ENCODE measurements around the gene TICAM2. TPM values are rescaled to one million over a fixed set of nuclear protein-coding genes. Genes with fewer than 3 reads are reported as not detected.
A peak's percentile ranks its signal among the peaks of the same experiment; 100 is the strongest.

TICAM2 gene
- total and polyA plus RNA-seq, 10 of the 15 experiments (the other 5 are each of a cell fraction or from before 2014, with no cell fraction given), result 0.14 to 7.0 (median 2.9) TPM

- DNase-seq (ENCODE audit: low read depth, low spot score) (no peak), ATAC-seq (peak; percentile 58), FAIRE-seq (no peak)
- RAD21 ChIA-PET (ENCODE audit: unreplicated experiment), result interaction anchor here (1.2 to 5.7 kb wide), 7 partner anchors 9 to 280 kb away, joined by 3 to 41 read pairs (median 6); partner anchors contain the start of gene TICAM2
- Histone ChIP-seq H3K27me3 (replicated peaks in 1 of 2; ENCODE audit: control insufficient read depth in 2 of 2, insufficient read depth in 2 of 2, low read length in 1 of 2) (no peaks in the 10 kb centered on the region), H3K9ac (ENCODE audit: control insufficient read depth, insufficient read depth, low read length) (no peak overlapping the region), H3K36me3 (ENCODE audit: control insufficient read depth in 2 of 2, insufficient read depth in 2 of 2, low read length in 1 of 2) (peaks cover 0 to 3% of the 10 kb centered on the region in 2 experiments; a peak in 1 of 4 replicates), H3K4me1 (ENCODE audit: control insufficient read depth, insufficient read depth, low read length) (peaks cover 8% of the 10 kb centered on the region; the same call in 1 of the 2 replicates), H3K9me3 (replicated peaks; ENCODE audit: control insufficient read depth, insufficient read depth, low read length) (no peaks in the 10 kb centered on the region; the same call in 2 of the 3 replicates), H3K4me3 (no peak overlapping the region), H3K4me2 (ENCODE audit: control insufficient read depth, insufficient read depth) (no peak overlapping the region), H4K20me1 (ENCODE audit: control insufficient read depth, insufficient read depth) (no peaks in the 10 kb centered on the region), H2AFZ (ENCODE audit: control insufficient read depth, low read depth, low read length) (no peak overlapping the region), H3K27ac (ENCODE audit: control insufficient read depth, insufficient read depth) (no peak overlapping the region), H3K79me2 (ENCODE audit: control insufficient read depth, insufficient read depth, low read length) (peaks cover 2% of the 10 kb centered on the region)
- CTCF ChIA-PET, result interaction anchor here (0.9 to 6.0 kb wide), 8 partner anchors 10 to 326 kb away, joined by 3 to 85 read pairs (median 8); partner anchors contain the start of gene PGGT1B
- intact Hi-C loops (cut with micrococcal nuclease; ENCODE audit: unreplicated experiment) (loop anchor here (5.0 kb wide), 2 partner anchors 196 to 211 kb away; no protein-coding TSS in a partner anchor), in situ Hi-C loops (cut with MboI) (loop anchor here (25.0 kb wide), 1 partner anchor 1151 kb away; no protein-coding TSS in a partner anchor)
- SMC1A ChIA-PET (ENCODE audit: uncharacterized antibody, unreplicated experiment), result interaction anchor here (0.9 to 5.6 kb wide), 11 partner anchors 12 to 283 kb away, joined by 3 to 48 read pairs (median 4); partner anchors contain the start of genes FEM1C and TICAM2
- no peak for TF ChIP-seq FOS (IDR thresholded peaks at IDR 0.05; ENCODE audit: borderline replicate concordance, extremely low read depth, insufficient read length)
- TF ChIP-seq NFYA (IDR thresholded peaks at IDR 0.05; ENCODE audit: borderline replicate concordance, low read depth, low read length), result no peak
- no peak for TF ChIP-seq POU2F2 (IDR thresholded peaks at IDR 0.05; ENCODE audit: borderline replicate concordance, low read depth, low read length)
- TF ChIP-seq EP300 (IDR thresholded peaks at IDR 0.05; ENCODE audit: borderline replicate concordance in 1 of 2, control insufficient read depth in 1 of 2, low read depth in 2 of 2, low read length in 2 of 2), result no peak
- no peak for TF ChIP-seq KAT2A (conservative IDR thresholded peaks at IDR 0.05; ENCODE audit: control insufficient read depth, low read depth, low read length)
- TF ChIP-seq CHD4 (IDR thresholded peaks at IDR 0.05), result no peak
- TF ChIP-seq BHLHE40 (IDR thresholded peaks at IDR 0.05; ENCODE audit: borderline replicate concordance in 1 of 2, low read depth in 2 of 2, low read length in 1 of 2), result no peak
- TF ChIP-seq SREBF2 (IDR thresholded peaks at IDR 0.05; ENCODE audit: low read length), result no peak
- TF ChIP-seq ETV6 (conservative IDR thresholded peaks at IDR 0.05 in 1 of 2, IDR thresholded peaks at IDR 0.05 in 1 of 2; ENCODE audit: borderline replicate concordance in 1 of 2, low read depth in 1 of 2), result no peak
- no peak for TF ChIP-seq MTA2 (IDR thresholded peaks at IDR 0.05; ENCODE audit: low read depth)
- TF ChIP-seq, protein P1, sequence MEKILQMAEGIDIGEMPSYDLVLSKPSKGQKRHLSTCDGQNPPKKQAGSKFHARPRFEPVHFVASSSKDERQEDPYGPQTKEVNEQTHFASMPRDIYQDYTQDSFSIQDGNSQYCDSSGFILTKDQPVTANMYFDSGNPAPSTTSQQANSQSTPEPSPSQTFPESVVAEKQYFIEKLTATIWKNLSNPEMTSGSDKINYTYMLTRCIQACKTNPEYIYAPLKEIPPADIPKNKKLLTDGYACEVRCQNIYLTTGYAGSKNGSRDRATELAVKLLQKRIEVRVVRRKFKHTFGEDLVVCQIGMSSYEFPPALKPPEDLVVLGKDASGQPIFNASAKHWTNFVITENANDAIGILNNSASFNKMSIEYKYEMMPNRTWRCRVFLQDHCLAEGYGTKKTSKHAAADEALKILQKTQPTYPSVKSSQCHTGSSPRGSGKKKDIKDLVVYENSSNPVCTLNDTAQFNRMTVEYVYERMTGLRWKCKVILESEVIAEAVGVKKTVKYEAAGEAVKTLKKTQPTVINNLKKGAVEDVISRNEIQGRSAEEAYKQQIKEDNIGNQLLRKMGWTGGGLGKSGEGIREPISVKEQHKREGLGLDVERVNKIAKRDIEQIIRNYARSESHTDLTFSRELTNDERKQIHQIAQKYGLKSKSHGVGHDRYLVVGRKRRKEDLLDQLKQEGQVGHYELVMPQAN (conservative IDR thresholded peaks at IDR 0.05), result no peak
- WGBS (ENCODE audit: insufficient coverage, insufficient replicate concordance, low lambda C conversion rate, missing lambda C conversion rate), result 4% methylated on average over 4 of the region's 4 CpGs
- no TSS peak for BruUV-seq (replicated peaks)
- POLR2A ChIA-PET, result interaction anchor here (1.2 to 1.8 kb wide), 2 partner anchors 11 to 35 kb away, joined by 4 to 5 read pairs; no protein-coding TSS in a partner anchor
Observed at GRCh38 chr5:115588640-115589039, 13.6 kb downstream of the TICAM2 start.

Measured in GM12878 (cell line).